GM12801 (cell line): Measurements from ENCODE around the gene ETHE1.

Experiments used
- TF ChIP-seq, protein P1 (sequence below): IDR thresholded peaks from one replicate; pipeline ENCODE4 v1.5.1; 2011; ENCODE audit warnings: control low read depth; ENCODE audit not compliant: insufficient read length; ENCODE audit errors: extremely low read depth

Gene ETHE1

DNA sequence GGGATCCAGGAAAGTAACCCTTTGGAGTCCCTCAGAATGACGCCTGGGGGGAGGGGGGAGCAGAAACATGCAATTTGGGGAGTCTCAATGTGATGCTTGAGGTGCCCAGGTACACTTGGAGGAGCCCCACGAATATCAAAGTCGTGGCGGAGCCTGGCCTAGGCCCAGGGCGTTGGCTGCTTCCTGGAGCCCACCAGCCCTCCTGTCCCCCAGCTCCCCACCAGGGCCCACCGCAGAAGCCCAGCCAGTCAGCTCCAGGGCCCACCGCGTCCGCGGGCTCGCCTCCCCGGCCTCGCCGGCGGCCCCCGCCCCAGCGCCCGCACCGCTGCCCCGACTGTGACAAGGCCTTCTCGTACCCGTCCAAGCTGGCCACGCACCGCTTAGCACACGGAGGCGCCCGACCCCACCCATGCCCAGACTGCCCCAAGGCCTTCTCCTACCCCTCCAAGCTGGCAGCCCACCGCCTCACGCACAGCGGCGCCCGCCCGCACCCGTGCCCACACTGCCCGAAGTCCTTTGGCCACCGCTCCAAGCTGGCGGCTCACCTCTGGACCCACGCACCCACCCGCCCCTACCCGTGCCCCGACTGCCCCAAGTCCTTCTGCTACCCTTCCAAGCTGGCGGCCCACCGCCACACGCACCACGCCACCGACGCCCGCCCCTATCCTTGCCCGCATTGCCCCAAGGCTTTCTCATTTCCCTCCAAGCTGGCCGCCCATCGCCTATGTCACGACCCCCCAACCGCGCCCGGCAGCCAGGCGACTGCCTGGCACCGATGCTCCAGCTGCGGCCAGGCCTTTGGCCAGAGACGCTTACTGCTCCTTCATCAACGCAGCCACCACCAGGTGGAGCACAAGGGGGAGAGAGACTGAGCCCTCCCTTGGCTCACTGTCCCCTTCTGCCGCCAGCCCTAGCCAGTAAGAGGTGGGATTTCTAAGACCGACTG lies 8.1 kb upstream of the ETHE1 start:
- TF ChIP-seq, protein P1, sequence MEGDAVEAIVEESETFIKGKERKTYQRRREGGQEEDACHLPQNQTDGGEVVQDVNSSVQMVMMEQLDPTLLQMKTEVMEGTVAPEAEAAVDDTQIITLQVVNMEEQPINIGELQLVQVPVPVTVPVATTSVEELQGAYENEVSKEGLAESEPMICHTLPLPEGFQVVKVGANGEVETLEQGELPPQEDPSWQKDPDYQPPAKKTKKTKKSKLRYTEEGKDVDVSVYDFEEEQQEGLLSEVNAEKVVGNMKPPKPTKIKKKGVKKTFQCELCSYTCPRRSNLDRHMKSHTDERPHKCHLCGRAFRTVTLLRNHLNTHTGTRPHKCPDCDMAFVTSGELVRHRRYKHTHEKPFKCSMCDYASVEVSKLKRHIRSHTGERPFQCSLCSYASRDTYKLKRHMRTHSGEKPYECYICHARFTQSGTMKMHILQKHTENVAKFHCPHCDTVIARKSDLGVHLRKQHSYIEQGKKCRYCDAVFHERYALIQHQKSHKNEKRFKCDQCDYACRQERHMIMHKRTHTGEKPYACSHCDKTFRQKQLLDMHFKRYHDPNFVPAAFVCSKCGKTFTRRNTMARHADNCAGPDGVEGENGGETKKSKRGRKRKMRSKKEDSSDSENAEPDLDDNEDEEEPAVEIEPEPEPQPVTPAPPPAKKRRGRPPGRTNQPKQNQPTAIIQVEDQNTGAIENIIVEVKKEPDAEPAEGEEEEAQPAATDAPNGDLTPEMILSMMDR = no peak

DNA sequence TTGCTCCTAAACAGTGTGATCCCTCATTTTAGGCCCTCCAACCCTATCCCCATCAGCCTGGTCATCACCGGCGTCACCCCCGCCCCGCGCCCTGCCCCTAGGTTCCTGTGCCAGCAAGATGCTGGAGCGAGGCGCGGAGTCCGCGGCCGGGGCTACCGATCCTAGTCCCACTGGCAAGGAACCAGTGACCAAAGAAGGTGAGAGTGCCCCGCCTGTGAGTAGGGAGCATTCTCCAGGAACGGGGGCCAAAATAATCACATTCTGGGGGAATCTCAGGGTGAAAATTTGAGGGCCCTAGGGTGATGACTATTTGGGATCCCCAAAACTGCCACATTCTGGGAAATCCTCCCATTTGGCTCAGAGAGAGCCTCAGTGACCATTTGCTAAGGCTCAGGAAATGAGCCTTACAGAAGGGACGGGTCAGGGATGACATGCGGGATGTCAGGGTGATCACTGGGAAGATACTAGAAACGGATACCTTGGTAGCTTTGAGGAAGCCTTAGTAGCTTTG lies 7.4 kb upstream of the ETHE1 start:
- TF ChIP-seq, protein P1 = no peak

DNA sequence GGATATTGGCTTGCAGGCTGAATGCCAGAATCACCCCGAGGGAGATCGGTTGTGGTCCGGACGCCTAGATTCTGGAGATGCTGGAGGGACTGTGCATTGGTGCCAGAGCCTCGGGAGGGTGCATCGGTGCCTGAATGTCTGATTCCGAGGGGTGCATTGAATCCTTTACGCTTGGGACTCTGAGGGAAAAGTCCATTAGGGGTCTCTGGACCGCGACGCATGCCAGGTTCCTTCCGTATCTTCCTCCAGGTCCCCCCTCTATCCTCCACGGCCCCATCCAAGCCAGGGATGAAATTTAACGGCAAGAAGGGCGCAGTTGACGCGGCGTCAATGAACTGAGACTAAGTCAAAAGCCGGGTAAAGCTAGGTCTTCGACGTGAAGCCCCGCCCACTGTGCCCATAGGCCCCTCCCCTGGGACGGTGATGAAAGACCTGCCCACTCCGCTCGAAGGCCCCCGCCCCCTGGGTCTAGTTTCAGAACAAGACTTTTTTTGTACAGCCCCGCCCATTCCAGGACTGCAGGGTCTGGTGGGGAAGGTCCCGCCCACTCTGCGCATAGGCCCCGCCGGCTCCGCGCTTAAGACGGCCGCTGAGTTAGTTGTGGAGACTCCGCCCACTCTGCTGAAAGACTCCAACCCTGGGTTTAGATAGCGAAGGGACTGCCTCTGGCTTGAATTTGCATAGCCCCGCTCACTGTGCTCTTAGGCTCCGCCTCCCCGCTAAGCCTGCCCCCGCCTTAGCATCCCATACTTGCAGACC lies 6.7 kb upstream of the ETHE1 start:
- TF ChIP-seq, protein P1 = no peak

DNA sequence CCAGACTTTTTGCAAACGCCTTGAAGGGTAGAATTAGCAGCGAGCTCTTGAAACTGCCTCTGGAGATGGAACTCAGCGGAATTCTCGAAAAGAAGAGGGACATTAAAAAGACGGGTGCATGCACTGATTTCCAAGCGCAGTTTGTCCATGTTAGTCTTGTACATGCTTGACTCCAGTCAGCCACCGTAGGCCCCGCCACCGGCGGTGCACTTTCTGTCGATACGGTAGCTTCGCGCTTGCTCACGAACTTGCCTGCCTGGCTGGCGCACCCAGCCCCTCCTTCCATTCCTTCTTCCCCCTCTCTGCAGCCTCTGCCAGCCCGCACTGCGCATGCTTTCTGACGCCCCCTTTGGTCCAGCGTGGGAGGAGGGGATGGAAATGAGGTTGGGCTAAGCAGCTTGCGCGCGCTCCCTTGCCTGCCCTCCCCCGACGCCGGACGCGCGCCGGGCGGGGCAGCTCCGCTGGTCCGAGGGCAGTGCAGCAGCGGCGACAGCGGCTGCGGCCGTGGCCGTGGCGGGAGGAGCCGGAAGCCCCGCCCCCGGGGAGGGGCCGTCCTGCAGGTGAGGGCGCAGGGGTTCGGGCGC lies 6.1 kb upstream of the ETHE1 start, which contains the start of gene ZNF575:
Gene ZNF575 (plus strand): TSS at position 227 of the 584 bp plus-strand sequence. CDS start 1,235 bp downstream, outside the sequence.
- TF ChIP-seq, protein P1 = no peak

DNA sequence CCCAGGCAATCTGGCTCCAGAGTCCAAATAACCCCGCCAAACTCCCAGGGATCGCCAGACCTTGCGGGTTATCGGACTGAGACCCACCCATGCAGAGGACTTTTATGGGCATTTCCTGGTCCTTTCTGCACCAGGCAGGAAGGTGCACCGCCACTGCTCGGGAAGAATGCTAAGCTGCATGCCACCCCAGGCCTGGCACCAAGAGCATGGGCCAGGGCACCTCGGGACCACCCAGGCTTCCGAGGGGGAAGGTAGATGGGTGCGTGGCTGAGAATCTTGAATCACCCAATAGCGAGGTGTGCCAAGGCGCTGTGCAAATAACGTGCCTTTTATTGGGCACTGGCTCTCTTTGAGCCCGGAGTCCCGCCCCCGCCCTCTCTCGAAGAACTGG lies 5.6 kb upstream of the ETHE1 start:
- TF ChIP-seq, protein P1 = no peak

DNA sequence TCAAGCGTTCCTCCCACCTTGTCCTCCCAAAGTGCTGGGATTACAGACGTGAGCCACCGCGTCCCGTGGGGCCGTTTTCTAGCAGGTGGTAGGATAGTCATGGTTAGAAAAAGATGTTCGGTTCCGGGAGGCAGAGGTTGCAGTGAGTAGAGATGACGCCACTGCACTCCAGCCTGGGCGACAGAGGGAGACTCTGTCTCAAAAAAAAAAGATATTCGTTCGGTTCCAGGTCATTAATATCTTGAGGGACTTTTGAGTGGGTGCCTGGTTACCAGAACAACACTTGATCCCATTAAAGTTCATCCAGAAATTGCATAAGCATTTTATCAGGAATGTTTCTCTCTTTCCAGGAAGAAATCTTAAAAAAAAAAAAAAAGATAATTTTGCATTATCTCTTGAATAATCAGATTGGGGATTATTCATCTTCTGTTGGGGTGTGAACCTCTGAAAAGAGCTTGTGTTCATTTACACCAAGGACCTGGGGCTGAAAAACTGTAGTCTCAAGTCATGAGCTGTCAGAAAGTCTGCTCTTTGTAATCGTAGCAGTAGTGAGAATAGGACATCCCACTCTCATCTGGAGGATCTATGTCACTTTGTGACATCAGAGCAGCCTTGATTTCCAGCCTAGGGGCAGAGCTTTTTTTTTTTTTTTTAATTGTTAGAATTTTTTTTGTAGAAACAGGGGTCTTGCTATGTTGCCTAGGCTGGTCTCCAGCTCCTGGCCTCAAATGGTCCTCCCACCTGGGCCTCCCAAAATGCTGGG lies 1.0 kb upstream of the ETHE1 start:
- TF ChIP-seq, protein P1 = no peak
